ENCODE data around the gene KCNK10.

Gene KCNK10

DNA sequence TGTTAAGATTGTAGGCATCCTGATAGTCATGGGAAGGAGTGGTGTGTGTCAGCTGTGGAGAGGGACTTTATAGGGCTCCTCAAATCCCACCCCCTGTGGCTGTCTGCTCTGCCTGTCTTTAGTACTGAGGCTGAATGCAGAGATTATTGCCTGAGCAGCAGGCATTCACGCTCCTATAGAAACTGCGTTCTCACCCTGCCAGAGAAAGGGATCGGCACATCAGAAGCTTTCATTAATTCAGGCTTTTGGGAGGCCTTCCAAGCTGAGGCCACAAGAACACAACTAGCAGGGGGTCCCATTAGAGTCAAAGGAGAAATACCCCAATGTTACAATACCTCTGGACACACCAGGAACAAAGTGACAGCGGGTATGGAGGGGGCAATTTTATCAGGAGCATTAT lies 12.6 kb downstream of the KCNK10 start:
- no peak for DNase-seq
- Histone ChIP-seq H3K4me1 (no peaks in the 10 kb centered on the region), H3K27me3 (no peaks in the 10 kb centered on the region), H3K4me3 (no peak overlapping the region), H3K36me3 (no peaks in the 10 kb centered on the region), H3K9me3 (no peaks in the 10 kb centered on the region), H3K27ac (no peak overlapping the region)
- TF ChIP-seq, protein P1, sequence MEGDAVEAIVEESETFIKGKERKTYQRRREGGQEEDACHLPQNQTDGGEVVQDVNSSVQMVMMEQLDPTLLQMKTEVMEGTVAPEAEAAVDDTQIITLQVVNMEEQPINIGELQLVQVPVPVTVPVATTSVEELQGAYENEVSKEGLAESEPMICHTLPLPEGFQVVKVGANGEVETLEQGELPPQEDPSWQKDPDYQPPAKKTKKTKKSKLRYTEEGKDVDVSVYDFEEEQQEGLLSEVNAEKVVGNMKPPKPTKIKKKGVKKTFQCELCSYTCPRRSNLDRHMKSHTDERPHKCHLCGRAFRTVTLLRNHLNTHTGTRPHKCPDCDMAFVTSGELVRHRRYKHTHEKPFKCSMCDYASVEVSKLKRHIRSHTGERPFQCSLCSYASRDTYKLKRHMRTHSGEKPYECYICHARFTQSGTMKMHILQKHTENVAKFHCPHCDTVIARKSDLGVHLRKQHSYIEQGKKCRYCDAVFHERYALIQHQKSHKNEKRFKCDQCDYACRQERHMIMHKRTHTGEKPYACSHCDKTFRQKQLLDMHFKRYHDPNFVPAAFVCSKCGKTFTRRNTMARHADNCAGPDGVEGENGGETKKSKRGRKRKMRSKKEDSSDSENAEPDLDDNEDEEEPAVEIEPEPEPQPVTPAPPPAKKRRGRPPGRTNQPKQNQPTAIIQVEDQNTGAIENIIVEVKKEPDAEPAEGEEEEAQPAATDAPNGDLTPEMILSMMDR (IDR thresholded peaks at IDR 0.05), result no peak
- intact Hi-C loops (cut with DNase I; ENCODE audit: low total_unique reads), result no loop called here

DNA sequence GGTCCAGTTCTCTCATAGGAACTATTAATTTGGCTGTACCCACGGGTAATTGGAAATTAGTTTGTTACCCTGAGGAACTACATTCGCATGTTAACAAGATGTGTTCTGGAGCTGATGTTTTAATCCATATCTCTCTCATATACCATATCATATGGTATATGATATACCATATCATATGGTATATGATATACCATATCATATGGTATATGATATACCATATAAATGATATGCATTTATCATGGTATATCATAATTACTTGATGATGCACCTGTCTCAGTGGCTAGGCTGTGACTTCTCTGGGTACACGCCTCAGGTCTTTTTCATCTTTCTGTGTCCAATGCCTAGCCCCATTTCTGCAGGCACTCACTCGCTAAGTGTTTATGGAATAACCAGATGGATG lies 13.0 kb downstream of the KCNK10 start:
- intact Hi-C loops (cut with DNase I; ENCODE audit: low total_unique reads), result no loop called here
- no peaks in the 10 kb centered on the region for H3K36me3 ChIP-seq
- TF ChIP-seq, protein P1 (IDR thresholded peaks at IDR 0.05), result no peak
- H3K27ac ChIP-seq, result no peak overlapping the region
- no peaks in the 10 kb centered on the region for H3K27me3 ChIP-seq
- H3K9me3 ChIP-seq, result no peaks in the 10 kb centered on the region
- H3K4me3 ChIP-seq, result no peak overlapping the region
- H3K4me1 ChIP-seq, result no peaks in the 10 kb centered on the region
- no peak for DNase-seq

GRCh38 chr14:88305528-88306322 lies 17.3 kb downstream of the KCNK10 start:
- no peaks in the 10 kb centered on the region for H3K9me3 ChIP-seq
- no peaks in the 10 kb centered on the region for H3K4me1 ChIP-seq
- TF ChIP-seq, protein P1 (IDR thresholded peaks at IDR 0.05), result no peak
- H3K27ac ChIP-seq, result no peak overlapping the region
- no peak overlapping the region for H3K4me3 ChIP-seq
- H3K36me3 ChIP-seq, result no peaks in the 10 kb centered on the region
- no peaks in the 10 kb centered on the region for H3K27me3 ChIP-seq
- intact Hi-C loops (cut with DNase I; ENCODE audit: low total_unique reads), result no loop called here
- no peak for DNase-seq

DNA sequence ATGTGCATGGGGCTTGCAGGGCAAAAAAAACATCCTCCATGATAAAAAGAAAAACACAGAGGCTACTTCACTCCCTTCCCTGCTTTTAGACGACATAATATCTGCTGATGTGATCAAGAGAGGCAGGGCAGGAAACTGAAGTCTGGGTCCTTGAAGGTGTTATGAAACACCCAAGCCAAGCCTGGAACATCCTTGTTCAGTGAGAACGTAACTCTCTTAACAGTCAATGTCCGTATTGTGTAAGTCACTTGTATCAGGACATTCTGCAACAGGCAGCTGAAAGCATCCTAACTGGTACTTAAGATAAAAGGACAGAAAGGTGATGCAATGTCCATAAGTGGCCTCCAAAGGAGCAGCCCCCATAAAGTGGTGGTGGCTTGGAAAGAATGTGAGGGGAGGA lies 20.0 kb downstream of the KCNK10 start:
- H3K36me3 ChIP-seq, result no peaks in the 10 kb centered on the region
- TF ChIP-seq, protein P1 (IDR thresholded peaks at IDR 0.05), result no peak
- H3K4me1 ChIP-seq, result no peaks in the 10 kb centered on the region
- no peak overlapping the region for H3K27ac ChIP-seq
- peaks cover 0 to 2% of the 10 kb centered on the region in 2 donors for H3K27me3 ChIP-seq
- no peaks in the 10 kb centered on the region for H3K9me3 ChIP-seq
- no peak for DNase-seq
- intact Hi-C loops (cut with DNase I; ENCODE audit: low total_unique reads), result no loop called here
- no peak overlapping the region for H3K4me3 ChIP-seq

- intact Hi-C loops (cut with DNase I; ENCODE audit: low total_unique reads), result no loop called here
- H3K27ac ChIP-seq, result no peak overlapping the region
- H3K36me3 ChIP-seq, result no peaks in the 10 kb centered on the region
- no peaks in the 10 kb centered on the region for H3K4me1 ChIP-seq
- TF ChIP-seq, protein P1 (IDR thresholded peaks at IDR 0.05), result no peak
- no peak for DNase-seq
- H3K9me3 ChIP-seq, result no peaks in the 10 kb centered on the region
- H3K27me3 ChIP-seq, result peaks cover 0 to 2% of the 10 kb centered on the region in 2 donors
- H3K4me3 ChIP-seq, result no peak overlapping the region
Measured at GRCh38 chr14:88301381-88301780, 21.7 kb downstream of the KCNK10 start.

Measured in tibial artery (tissue), 4 donors.